ENCODE results near the gene TAF12.

DNA sequence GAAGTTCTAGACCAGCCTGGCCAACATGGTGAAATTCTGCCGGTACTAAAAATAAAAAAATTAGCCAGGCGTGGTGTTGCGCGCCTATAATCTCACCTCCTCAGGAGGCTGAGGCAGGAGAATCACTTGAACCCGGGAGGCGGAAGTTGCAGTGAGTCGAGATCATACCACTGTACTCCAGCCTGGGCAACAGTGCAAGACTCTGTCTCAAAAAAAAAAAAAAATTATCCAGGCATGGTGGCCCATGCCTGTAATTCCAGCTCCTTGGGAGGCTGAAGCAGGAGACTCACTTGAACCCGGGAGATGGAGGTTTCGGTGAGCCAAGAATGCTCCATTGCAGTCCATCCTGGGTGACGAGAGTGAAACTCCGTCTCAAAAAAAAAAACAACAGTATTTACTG, 69.3 kb downstream of the TAF12 start:
- TF ChIP-seq CTCF (IDR thresholded peaks at IDR 0.05; ENCODE audit: low read depth, low read length) (no peak), EZH2phosphoT487 (IDR thresholded peaks at IDR 0.05; ENCODE audit: low read depth) (no peak)

All from OCI-LY3 (cell line).